CD4-positive, alpha-beta T cell treated with Interleukin-21 for 1 hour (primary cell): Measurements from ENCODE around the gene AKAP12.

ENCODE experiments used
- DNase-seq: peaks from one replicate; pipeline ENCODE4 v3.0.0-alpha.2; 2020

The AKAP12 gene

DNA sequence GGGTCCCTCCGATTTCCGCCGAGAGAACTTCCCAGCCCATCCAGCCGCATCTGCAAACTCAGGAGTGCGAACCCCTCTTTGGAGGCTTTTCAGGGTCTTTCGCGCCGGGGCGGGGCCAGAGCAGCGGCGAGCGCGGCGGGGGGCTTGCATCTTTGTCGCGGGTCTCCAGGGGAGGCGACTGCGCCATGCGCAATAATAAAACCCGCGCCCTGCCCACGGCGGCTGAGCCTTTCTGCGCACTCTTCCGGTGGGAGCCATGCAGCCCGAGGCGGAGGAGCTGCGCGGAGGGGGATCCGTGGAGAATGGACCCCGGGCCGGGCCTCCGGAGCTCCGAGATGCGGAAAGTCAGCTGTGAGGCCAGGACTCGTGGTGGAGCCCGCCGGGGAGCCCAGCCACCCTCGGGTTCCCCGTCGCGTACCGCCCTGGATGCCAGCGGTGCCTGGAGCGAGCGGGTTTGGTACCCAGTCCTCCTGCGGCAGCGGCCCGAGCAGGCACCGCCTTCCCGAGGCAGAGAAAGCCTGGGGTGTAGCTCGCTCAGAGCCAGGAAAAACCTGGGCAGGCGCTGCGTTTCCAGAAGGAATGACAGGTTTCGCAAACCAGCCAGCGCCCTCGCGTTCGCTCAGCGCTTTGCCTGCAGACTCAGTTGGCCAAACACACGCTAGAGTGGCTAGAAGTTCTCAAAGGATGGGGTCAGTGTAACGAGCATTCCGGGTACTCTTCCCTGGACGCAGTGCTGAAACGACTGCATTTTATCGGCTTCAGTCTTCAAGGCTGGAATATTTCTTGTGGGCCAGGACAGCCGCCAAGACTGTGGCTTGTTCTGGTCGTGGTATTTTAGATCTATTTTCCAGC is 1.2 kb downstream of the AKAP12 start:
- no peak for DNase-seq

DNA sequence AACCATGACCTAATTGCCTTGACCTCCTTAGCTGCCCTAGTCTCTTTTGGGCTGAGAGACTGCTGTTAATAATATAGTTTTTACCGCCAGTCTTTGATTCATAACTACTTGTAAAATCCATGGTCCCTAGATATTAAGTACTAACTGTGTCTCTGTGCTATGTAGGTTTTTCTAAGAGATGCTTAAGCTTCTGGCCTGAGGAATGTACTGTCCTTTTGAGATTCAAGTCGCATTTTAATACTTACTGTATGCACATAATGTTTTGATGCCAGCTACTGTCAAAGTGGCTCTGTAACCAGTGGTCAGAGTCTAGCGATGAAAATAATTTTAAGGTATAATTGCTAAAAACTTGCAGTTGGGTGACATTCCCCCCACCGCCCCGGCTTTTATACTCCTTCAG is 2.1 kb downstream of the AKAP12 start:
- DNase-seq, result no peak

DNA sequence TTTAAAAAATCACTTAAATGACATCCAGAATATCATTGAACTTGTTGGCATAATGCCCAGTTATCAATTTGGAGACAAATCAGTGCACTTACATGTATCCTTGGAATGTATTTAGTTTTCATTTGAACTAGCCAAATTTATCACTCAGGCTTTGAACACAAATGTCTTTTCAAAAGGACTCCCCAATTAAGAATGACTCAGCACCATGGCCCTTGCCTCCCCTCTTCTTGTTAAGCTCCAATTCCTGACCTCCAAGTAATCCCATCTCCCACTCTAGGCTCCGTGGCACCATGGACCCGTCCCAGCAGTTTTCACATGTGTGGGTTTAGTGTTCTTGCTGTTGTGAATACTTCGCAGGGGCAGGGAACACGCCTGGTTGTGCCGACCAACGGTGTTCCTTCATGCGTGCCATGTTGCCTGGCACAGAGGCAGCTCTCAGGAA is 2.7 kb downstream of the AKAP12 start:
- DNase-seq, result no peak

DNA sequence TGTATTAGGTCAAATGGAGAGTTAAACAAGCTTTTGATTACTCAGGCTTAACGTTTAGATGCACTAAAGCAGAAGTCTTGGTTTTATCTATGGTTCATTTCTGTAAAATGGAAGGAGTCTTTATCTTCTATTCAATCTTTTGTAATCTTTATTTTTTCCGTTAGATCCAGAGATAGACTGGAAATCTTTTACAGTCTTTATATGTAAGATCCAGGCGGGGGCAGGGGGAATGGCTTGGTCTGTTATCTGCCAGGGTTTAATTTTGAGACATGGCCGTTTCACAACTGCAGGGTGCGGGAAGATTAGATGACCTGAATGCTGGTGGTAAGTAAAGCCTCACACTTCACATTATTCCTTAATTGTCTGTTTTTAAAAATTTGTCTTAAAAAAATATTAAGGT is 3.7 kb downstream of the AKAP12 start:
- no peak for DNase-seq

DNA sequence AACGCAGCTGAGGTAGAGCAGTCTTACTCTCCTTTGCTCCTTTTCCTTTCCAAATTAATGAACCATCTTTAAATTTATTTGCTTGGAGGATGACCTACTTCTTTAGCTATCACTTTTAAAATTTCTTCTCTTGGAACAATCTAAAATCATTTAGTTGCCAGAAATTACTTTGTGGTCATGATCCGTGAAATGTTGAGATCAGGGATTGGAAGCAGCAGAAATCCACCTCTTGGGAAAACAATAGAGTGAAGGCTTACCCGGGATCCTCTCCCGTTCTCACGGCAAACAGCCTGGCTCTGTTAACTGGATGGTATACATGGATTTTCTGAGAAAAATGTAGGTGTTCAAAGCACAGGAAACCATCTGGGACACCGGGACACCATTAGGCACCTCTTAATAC is 7.7 kb downstream of the AKAP12 start:
- no peak for DNase-seq

DNA sequence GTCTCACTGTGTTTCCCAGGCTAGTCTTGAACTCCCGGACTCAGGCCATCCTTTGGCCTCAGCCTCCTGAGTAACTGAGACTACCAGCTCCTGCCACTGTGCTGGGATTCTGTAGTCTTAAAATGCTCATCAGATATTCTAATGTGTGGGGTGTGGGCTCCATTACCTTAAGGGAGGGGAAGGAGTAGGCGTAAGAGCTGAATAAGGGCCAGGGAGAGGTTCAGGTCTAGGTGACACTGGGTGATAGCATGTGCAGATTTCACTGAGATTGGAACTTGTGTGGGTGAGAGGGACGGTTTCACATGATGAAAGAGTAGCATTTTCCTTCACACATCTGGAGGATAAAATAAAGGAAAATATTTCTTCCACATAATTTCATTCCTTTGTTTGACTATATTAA is 8.5 kb downstream of the AKAP12 start:
- no peak for DNase-seq

DNA sequence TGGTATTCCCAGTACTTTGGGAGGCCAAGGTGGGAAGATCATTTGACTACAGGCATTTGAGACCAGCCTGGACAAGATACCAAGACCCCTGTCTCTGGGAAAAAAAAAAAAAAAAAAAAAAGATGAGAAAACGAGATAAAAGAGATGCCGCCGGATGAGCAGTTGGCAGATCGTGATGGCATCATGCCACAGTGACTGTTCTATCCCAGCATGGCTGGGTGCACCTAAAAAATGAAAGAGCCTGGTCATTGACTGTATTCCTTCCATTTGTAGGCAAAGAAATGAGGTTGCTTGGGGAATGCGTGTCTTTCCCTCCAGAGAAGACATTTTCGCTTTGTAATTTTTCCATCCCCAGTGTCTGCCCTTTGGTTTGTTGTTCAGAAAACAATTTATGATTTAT is 12.9 kb downstream of the AKAP12 start:
- DNase-seq, result no peak

DNA sequence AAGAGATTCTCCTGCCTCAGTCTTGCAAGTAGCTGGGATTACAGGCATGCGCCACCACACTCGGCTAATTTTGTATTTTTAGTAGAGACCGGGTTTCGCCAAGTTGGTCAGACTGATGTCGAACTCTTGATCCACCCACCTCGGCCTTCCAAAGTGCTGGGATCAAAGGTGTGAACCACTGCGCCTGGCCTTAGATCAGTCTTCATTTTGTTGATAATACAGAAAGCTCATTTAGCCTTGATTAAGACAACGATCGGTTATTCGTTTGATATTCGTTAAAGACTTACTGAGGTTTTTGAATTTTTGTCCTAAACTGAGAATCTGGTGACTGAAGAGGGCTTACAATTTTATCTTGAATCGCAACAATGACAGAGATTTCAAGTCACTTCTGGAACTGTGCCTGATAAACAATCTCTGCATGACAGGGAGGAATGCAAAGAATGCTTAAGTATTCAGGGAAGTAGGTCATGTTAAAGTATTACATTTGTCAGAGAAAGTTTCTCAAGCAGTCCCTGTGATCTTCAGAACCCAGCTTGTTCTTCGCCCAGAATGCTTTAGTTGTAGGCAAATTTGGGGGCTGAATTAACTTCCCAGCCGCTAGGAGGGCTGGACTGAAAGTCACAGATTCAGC is 14.8 kb downstream of the AKAP12 start:
- no peak for DNase-seq

DNA sequence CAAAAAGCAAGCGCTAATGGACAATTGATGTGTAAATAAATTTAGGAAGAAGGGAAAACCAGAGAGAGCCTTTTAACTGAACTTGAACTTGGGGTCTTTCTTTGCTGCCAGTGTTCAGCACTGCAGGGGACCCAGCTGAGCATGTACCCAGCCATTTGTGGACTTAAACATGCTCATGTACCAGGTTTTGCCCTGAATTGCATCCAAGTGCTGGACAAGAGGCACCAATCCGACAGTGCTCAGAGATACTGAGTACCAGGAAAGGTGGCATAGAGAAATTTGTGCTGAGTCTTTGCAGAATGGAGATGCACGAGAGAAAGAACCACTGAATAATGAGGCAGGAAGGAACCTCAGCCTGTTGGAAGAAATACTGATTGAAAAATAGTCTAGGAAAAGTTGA is 16.0 kb downstream of the AKAP12 start:
- DNase-seq, result no peak

DNA sequence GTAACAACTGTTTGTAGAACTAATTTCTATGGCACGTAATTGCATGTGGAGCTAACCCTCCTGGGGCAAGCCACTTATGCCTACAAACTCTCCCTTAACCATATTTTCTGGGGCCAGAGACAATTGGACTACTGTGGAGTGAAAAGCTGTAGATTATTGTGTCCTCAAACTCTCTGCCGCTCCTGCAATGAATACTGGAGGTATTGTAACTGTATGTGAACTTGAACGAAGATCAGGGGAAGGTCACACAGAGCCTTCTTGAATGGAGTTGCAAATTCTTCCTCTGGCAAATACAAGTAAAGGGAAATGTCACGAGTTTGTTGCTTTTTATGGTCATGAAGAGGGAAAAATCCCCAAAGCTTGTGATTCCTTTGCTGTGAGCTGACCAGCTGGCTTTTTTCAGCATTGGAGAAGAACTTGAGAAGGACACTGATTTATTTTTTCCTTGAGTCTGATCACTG is 18.2 kb downstream of the AKAP12 start:
- no peak for DNase-seq

DNA sequence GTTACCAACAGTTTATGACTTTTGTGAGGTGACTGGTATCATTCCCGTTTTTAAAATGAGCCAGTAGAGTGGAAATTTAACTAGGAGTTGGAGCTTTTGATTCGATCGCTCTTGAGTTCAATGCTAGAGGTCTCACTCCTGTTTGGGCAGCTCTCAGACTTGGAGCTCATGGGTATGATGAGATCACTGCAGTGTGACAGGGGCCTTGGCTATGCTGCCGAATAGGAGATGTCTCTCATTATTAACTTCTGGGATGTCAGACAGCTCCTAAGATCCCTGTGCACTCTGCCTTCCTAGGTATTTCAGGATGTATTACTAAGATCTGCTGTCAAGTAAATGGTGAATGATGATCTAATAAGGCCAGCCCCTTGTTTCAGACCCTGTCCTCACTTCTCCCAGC is 20.4 kb downstream of the AKAP12 start:
- no peak for DNase-seq

DNA sequence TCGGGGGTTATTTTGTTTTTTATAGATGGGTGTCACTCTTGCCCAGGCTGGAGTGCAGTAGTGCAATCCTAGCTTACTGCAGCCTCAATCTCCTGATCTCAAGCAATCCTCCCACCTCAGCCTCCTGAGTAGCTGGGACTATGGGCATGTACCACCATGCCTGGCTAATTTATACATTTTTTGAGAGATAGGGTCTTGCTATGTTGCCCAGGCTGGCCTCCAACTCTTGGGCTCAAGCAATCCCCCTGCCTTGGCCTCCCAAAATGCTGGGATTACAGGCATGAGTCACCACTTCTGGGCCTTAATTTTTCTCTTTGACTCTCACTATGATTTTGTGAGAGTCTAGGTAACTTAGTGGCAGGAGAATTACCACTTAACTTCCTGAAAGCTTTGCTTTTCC is 23.3 kb downstream of the AKAP12 start:
- no peak for DNase-seq

DNA sequence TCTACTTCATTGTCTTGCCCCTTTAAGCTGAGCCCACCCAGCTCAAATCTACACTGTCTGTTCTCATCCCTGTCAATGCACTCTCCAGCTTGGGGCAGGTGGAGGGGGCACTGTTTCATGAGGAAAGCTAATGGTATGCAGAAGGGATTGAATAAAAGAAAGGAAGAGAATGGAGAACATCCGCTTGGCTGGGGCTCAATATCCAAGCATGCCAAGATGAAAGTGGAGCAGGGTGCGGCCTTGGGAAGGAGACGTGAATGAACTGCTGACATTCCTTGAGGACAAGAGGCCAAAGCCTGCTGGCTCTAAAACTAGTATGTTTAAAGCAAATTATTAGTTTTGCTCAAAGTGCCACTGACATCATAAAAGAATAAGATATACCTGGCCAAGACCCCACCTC is 24.2 kb downstream of the AKAP12 start:
- DNase-seq, result no peak

DNA sequence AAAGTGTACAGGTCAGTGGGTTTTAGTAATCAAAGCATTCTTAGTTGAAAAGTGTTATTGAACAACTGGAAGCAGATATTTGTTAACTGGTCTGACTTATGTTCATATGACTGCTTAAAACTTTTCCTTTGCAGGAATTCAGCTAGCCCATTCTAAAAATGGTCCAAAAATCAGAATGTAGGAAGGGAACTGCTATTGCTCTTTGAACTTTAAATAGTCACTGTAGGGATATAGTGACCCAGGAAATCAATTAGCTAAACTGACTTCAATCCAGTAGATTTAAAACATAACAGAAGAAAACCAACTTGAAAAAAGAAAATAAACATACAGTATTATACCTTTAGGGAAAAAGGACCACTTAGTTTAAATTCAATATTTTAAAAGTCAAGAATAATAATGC is 25.5 kb downstream of the AKAP12 start:
- DNase-seq, result no peak

DNA sequence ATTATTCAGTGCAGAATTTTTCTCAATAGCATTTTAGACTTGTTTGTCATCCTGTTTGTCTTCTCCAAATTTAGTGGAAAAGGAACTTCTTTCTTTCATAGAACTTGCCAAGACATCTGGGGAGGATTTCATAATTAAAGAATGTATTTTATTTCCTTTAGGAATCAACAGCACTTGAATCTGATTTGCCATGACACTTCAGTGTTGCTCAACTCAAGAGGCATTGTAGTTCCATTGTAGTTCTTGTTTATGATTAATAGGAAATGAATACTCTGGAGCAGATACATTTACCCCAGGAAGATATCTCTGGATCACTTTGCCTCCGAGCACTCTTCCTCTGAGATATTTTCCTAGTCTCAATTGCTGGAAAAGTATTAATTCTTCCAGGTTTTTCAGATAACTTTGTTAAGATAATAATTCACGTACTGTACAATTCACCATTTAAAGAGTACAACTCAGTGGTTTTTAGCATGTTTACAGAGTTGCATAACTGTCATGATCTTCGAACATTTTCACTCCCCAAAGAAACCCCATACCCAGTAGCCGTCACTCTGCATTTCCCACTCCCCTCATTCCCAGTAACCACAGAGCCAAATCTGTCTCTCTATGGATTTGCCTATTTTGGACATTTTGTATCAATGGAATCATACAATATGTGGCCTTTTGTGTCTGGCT is 29.7 kb downstream of the AKAP12 start:
- DNase-seq, result no peak

DNA sequence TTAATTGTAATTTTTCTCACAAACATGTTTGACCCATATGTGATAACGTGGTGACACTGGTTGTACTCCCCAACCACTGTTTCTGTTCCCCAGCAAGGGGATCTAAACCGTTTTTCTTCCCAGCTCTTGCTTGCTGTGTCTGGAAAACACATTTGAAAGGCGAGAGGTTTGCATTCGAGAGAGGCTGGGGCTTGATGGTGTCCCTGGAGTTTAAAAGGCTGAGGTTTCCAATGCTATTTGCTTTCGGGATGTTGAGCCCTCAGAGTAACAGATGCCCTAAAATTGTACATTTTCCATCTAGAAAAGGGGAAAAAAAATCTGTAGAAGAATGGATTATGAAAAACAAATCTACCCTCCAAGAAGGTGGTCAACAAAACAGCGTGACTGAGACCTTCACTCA is 35.4 kb downstream of the AKAP12 start:
- no peak for DNase-seq

DNA sequence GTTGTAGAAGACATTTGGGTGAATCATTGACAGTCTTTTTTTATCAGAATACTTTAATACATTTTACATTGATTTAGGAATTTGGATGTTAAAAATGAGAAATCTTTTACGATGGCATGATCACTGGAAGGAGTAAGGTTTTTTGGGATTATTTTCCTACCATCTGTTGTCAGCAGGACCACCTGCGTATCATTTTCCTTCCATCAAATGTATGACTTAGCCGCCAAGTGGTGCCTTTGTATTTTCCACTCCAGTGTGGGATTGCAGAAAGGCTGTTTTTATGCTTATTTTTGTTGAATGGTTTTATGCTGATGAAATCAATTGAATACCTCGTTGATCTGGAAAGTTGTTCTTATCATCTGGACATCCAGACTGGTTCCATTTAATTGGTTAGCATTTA is 35.8 kb downstream of the AKAP12 start:
- no peak for DNase-seq

DNA sequence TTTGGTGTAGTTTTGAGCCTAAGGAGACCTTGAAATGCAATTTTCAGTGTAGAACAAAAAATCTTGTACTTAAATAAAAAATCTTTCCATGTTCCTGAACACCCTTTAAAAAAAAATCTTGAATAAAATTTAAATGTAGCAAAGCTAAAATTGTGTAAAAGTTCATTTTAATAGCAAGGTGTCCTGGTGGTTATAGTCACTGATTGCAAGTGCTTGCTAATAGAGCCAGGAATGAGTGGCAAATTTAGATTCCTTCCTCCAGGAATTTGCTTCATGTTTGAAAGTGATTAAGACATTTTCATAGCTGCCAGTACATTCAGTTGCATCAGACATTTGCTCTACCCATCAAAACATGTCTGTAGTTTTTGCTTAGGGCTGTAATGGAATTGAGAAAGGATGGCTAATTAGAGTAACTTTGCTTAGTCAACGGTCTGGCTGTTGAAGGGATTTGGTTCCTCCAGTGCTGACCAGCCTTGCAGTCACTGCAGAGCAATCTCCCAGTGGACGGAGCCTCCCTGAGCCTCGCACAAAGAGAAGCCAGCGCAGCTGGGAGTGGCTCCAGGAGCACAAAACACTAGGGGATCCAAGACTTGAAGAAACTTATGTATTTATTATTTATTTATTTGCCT is 36.5 kb downstream of the AKAP12 start:
- no peak for DNase-seq

DNA sequence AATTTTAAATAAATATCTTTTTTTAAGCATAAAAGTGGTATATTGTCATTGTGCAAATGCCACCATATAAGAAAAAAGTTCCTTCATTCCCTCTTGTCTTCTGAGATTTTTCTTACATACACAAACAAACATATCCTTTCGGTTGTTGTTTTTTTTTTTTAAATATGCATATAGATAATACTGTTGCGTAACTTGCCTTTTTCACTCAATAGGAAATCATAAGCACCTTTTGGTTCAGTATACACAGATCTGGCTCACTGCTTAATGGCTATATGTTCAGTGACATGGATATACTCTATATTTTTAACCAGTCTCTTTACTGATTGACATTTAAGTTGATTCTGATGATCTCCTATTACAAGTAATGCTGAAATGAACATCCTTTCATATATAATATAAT is 40.1 kb downstream of the AKAP12 start:
- DNase-seq, result no peak

DNA sequence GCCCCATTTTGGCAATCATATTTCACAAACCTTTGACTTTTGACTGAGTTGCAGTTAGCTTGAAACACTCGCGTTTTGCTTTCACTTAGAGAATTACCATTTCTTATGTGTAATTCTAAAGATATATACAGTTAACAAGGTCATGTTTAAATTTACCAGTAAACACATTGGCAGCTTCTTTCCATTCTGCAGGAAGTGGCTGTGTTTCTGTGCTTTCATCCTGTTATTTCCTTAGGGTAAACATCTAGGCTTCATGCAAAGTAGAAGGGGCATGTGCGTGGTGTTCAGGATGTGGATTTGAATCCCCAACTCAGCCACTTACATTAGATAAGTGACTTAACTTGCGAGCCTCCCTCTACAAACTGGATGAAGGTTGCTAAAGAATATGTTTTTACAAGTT is 41.1 kb downstream of the AKAP12 start:
- no peak for DNase-seq

DNA sequence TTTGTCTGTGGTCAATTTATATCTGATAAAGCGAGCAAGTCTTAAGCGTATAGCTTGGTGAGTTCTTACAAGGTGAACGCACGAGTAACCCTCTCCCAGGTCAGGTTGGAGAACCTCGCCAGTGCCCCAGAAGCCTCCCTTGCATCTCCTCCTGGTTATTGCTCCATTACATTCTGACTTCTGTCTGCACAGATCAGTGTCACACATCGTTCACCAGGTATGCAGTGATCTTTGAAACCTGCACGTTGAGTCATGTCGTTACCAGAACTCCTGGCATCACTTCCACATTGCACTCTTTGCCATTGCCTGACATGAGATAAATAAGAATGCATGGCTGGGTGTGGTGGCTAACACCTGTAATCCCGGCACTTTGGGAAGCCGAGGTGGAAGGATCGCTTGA is 44.2 kb downstream of the AKAP12 start:
- DNase-seq, result no peak

DNA sequence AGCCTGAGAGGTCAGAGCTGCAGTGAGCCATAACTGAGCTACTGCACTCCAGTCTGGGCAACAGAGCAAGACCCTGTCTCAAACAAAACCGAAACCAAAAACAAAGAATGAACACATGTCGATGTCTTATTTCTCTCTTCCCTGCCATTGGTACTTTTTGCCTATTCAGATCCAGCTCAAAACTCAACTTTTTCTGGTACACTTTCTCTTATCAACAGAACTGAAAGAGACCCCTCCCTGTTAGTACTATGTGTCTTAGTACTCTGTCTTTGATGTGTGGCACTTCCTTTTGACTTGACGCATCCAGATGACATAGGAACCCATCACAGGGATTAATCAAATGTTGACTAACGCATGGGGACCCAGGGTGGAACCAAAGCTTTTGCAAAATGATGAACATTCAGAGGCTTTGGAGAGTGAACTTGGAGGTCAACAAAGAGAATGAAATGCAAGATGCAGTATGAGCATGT is 44.8 kb downstream of the AKAP12 start:
- DNase-seq, result no peak

DNA sequence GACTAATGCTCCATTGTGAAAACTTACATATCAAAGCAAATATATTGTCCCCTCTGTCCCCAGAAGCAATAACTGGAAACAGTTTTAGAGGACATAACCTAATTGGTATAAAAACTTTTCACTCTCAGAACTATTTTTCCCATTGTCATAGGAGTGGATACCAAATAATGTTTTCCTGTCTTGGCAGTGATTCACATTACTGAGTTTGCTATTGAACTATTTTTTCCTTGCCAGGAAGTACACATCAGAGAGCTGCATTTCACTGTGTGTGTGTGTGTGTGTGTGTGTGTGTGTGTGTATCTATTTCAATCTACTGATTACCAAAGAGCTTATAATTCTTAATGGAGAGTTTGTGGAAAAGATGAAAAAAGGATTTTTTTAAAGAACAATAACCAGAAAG is 45.4 kb downstream of the AKAP12 start:
- DNase-seq, result no peak

DNA sequence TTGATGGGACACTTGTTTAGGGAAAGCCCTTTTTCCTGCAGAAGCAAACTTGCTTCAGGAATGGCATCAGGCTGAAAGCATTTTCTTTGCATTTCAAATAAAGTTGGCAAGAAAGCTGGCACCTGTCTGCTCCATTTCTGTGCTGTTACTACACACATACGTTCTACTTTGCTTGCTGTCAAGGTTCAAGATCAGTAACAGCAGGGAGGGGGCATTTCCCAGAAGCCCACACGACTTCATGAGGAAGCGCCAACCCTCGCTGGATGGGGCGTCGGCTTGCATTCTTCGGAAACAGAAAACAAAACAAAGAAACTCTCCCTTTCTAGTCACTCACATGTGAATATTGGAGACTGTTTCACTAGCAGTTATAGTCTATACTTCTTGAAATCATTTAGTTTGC is 46.4 kb downstream of the AKAP12 start:
- DNase-seq, result no peak
